ENCODE results near the gene KRTAP4-11.

The KRTAP4-11 gene

DNA sequence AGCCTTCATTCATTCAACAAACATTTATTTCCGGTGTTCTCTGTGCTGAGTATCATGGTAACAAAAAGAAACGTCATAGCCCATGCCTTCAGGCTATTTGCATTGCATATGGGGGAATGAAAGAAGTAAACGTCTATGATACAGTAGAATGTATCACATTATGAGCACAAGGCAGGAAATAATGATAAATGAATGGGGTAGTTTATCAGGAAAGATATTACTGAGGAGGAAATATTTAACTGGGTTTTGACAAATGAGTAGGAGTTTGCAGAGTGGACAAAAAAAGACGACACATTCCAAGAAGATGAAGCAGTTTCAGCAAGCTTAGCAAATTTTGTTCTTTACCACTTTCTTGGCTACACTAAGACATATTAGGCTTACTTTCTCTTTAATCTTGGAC, 35.5 kb downstream of the KRTAP4-11 start:
- DNase-seq, result no peak

DNA sequence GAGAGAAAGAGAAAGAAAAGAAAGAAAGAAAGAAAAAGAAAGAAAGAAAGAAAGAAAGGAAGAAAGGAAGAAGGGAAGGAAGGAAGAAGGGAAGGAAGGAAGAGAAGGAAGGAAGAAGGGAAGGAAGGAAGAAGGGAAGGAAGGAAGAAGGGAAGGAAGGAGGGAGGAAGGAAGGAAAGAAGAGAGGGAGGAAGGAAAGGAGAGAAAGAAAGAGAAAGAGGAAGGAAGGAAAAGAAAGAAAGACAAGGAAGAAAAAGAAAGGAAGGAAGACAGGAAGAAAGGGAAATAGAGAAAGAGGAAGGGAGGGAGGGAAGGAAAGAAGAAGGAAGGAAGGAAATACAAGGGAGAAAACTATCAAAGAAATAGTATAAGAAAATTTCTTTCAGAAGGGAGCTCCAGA, 41.4 kb downstream of the KRTAP4-11 start:
- DNase-seq, result no peak

DNA sequence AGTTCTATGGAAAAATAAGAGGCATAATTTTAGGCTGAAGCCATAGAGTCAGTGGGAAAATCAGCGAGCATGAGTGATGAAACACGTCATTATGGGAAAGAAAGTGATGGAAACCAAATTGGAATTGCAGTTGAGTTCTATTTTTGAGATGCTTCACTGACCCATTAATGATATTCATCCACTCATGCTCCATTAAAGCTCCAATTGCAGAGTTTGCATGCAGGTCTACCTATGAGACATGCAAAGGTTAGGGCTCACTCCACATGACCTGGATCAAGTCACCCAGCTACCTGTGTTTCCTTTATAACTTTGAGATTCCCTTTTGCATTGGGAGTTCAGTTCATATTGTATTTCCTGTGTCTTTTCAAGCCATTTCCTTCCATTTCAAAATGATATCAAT, 44.5 kb downstream of the KRTAP4-11 start:
- no peak for DNase-seq

DNA sequence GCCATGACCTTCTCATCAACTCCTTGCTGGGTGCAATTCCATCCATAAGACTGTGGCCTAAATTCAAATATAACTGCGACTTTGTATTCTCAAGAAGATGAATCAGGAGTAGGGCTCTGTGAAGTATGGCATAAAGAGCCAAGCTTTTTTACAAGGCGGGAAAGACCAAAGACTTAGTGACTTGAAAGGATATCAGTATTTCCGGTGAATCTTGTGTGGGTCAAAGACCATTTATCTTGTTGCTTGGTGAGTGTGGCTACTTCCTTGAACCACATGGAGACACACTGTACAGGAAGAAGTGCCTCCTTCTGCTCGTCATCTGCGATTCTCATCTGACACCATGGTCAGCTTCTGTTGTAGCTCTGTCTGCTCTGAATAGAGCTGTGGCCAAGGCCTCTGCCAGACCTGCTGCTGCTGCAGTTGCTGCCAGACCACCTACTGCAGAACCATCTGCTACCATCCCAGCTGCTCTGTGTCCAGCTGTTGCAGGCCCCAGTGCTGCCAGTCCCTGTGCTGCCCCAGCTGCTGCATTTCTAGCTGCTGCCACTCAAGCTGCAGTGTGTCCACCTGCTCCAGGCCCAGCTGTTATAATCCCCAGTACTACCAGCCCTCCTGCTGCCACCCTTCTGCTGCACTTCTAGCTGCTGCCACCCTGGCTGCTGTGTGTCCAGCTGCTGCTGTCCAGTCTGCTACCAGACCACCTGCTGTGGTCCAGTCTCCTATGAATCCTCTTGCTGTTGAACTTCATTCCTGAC, 46.4 kb downstream of the KRTAP4-11 start:
- no peak for DNase-seq

DNA sequence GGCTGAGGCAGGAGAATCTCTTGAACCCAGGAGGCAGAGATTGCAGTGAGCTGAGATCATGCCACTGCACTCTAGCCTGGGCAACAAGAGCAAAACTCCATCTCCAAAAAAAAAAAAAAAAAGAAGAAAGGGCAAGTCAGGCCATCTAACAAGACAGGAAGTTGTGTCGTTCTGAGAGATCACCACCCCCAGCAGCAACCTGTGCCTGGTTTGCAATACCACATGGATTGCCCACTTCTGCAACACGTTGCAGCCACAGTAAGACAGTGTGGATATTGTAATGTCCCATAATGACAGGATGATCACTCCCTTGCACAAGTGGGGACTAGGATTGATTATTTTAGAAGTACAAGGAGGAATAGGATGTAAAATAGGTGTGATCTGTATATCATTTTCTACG, 49.1 kb downstream of the KRTAP4-11 start:
- DNase-seq, result peak; percentile 69

DNA sequence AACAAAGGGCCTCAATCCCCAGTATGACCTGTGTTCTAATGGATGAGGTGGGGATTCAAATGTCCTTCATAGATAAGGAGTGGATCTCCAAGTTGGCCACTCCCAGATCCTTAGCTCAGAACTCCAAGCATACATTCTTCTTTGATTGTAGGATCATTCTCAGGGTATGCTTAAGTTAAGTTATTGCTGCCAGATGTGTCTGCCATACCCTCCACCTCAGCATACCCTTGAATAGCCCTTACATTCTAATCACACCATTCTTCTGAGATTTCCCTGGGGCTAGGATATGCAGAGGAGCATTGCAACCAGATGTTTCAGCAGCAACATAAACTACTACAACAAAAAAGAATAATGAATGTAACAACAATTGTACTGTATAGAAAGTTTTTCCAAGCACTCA, 50.9 kb downstream of the KRTAP4-11 start:
- no peak for DNase-seq

All from MV-4-11 (cell line).